H1 (cell line): Measurements from ENCODE around the gene C5. TPM values are rescaled to one million over a fixed set of nuclear protein-coding genes. Genes with fewer than 3 reads are reported as not detected.

ENCODE experiments used
- CTCF ChIA-PET: fragments of 300-600 bp; sonication (Branson Sonifier 250); formaldehyde crosslinking; loops from one replicate; lab custom pipeline; 2021; ENCODE audit not compliant: partially characterized antibody; lab: Charles Lee
- POLR2A ChIA-PET: fragments of 300-600 bp; sonication (Branson Sonifier 250); formaldehyde crosslinking; loops from one replicate; lab custom pipeline; 2021; ENCODE audit warnings: inconsistent platforms; ENCODE audit not compliant: partially characterized antibody; lab: Charles Lee
- DNase-seq, 2 experiments: peaks; one replicate each; pipeline versions ENCODE4 v3.0.0 to v3.0.0-alpha.2; 2010 to 2022; ENCODE audit warnings: low spot score in 2 of 2, low read depth in 1 of 2, mixed read lengths in 1 of 2
- FAIRE-seq: peaks from 2 replicates; lab custom pipeline; 2011; peaks lifted over from hg19 to GRCh38; lab: Jason Lieb, UNC
- H2AFZ ChIP-seq: 2 replicates; pipeline ENCODE4 v1.8.1; 2012; ENCODE audit warnings: low read length, inconsistent platforms
- H2AK5ac ChIP-seq: 2 replicates; pipeline ENCODE4 v1.6.1; 2013; ENCODE audit warnings: low read depth, low read length
- H2BK120ac ChIP-seq: replicated peaks from 2 replicates; pipeline ENCODE3; 2013; ENCODE audit warnings: low read depth, low read length, inconsistent platforms
- H2BK12ac ChIP-seq: 2 replicates; pipeline ENCODE4 v1.6.1; 2013; ENCODE audit warnings: low read depth, low read length
- H2BK15ac ChIP-seq: 2 replicates; pipeline ENCODE4 v1.6.1; 2013; ENCODE audit warnings: low read length
- H2BK20ac ChIP-seq: 2 replicates; pipeline ENCODE4 v1.6.1; 2013; ENCODE audit warnings: low read length
- H2BK5ac ChIP-seq: 2 replicates; pipeline ENCODE4 v1.6.1; 2013; ENCODE audit warnings: low read depth, low read length
- H3K14ac ChIP-seq: 2 replicates; pipeline ENCODE4 v1.6.1; 2013; ENCODE audit warnings: inconsistent platforms; ENCODE audit not compliant: insufficient read length
- H3K18ac ChIP-seq: 2 replicates; pipeline ENCODE4 v1.6.1; 2013; ENCODE audit warnings: low read length; ENCODE audit errors: extremely low read depth
- H3K23ac ChIP-seq: 2 replicates; pipeline ENCODE4 v1.6.1; 2013; ENCODE audit warnings: inconsistent platforms; ENCODE audit not compliant: insufficient read length
- H3K23me2 ChIP-seq: 2 replicates; pipeline ENCODE4 v1.6.1; 2013; ENCODE audit warnings: low read depth, low read length
- H3K27ac ChIP-seq: 2 replicates; pipeline ENCODE4 v1.6.1; 2011; ENCODE audit warnings: low read depth, low read length, inconsistent platforms
- H3K27me3 ChIP-seq, 4 experiments: replicated peaks in 1 of 4; 1 replicate in 1 of 4; 2 replicates in 3 of 4; pipeline versions ENCODE4 v1.6.1 to v1.8.1; 2011 to 2013; ENCODE audit warnings: low read length in 3 of 4, mild to moderate bottlenecking in 3 of 4, inconsistent platforms in 2 of 4, mixed read lengths in 2 of 4, moderate library complexity in 1 of 4; ENCODE audit not compliant: control insufficient read depth in 3 of 4, insufficient read depth in 3 of 4; ENCODE audit errors: extremely low read depth in 1 of 4
- H3K36me3 ChIP-seq, 4 experiments: 2 replicates each; pipeline versions ENCODE4 v1.6.1 to v1.8.1; 2011 to 2013; ENCODE audit warnings: mild to moderate bottlenecking in 4 of 4, low read length in 3 of 4, moderate library complexity in 2 of 4, control low read depth in 1 of 4, inconsistent platforms in 1 of 4; ENCODE audit not compliant: insufficient read depth in 4 of 4, control insufficient read depth in 2 of 4
- H3K4ac ChIP-seq: replicated peaks from 2 replicates; pipeline ENCODE3; 2013; ENCODE audit warnings: low read length, low read depth, mixed read lengths, inconsistent platforms; ENCODE audit not compliant: insufficient read length
- H3K4me1 ChIP-seq, 4 experiments: replicated peaks in 1 of 4; 1 replicate in 1 of 4; 2 replicates in 3 of 4; pipeline versions ENCODE4 v1.6.1 to v1.8.1; 2011 to 2013; ENCODE audit warnings: low read length in 3 of 4, inconsistent platforms in 2 of 4, mixed read lengths in 1 of 4; ENCODE audit not compliant: insufficient read depth in 4 of 4, control insufficient read depth in 3 of 4
- H3K4me2 ChIP-seq, 2 experiments: 2 replicates each; pipeline versions ENCODE4 v1.6.1 to v1.8.1; 2011 to 2013; ENCODE audit warnings: low read depth in 2 of 2, low read length in 2 of 2, control low read depth in 1 of 2, inconsistent platforms in 1 of 2, mild to moderate bottlenecking in 1 of 2; ENCODE audit not compliant: insufficient read depth in 1 of 2
- H3K4me3 ChIP-seq, 4 experiments: fragments of 200-600, 300-600 bp in 1 of 4; sonication (generic), shearing (Covaris generic), sonication (Bioruptor Twin) in 1 of 4; 2 replicates each; pipeline versions ENCODE4 v1.5.1 to v1.8.1; 2011 to 2016; ENCODE audit warnings: low read length in 4 of 4, low read depth in 3 of 4, control low read depth in 2 of 4, inconsistent platforms in 2 of 4, mild to moderate bottlenecking in 2 of 4, mixed read lengths in 1 of 4, moderate library complexity in 1 of 4; ENCODE audit not compliant: insufficient read depth in 2 of 4; ENCODE audit errors: extremely low read depth in 1 of 4
- H3K56ac ChIP-seq: replicated peaks from 2 replicates; pipeline ENCODE3; 2013; ENCODE audit warnings: low read depth, mild to moderate bottlenecking, mixed read lengths, low read length, inconsistent platforms; ENCODE audit not compliant: insufficient read length
- H3K79me1 ChIP-seq: 2 replicates; pipeline ENCODE4 v1.6.1; 2013; ENCODE audit warnings: low read depth, low read length, control low read depth
- H3K79me2 ChIP-seq, 2 experiments: 2 replicates each; pipeline versions ENCODE4 v1.6.1 to v1.8.1; 2012 to 2013; ENCODE audit warnings: low read length in 2 of 2, mild to moderate bottlenecking in 2 of 2, inconsistent platforms in 1 of 2; ENCODE audit not compliant: insufficient read depth in 2 of 2, control insufficient read depth in 1 of 2
- H3K9ac ChIP-seq, 4 experiments: replicated peaks in 1 of 4; 1 replicate in 1 of 4; 2 replicates in 3 of 4; pipeline versions ENCODE4 v1.6.1 to v1.8.1; 2011 to 2013; ENCODE audit warnings: low read depth in 3 of 4, low read length in 3 of 4, control low read depth in 2 of 4, mild to moderate bottlenecking in 2 of 4, moderate library complexity in 2 of 4, inconsistent platforms in 1 of 4; ENCODE audit errors: extremely low read depth in 1 of 4
- H3K9me3 ChIP-seq, 2 experiments: 2 replicates each; pipeline versions ENCODE4 v1.6.1 to v1.8.1; 2012 to 2013; ENCODE audit warnings: mild to moderate bottlenecking in 2 of 2, moderate library complexity in 2 of 2, control low read depth in 1 of 2, inconsistent platforms in 1 of 2, low read depth in 1 of 2, low read length in 1 of 2, mixed read lengths in 1 of 2; ENCODE audit not compliant: insufficient read depth in 2 of 2
- H4K20me1 ChIP-seq, 2 experiments: replicated peaks in 1 of 2; 2 replicates each; pipeline versions ENCODE3 to v1.8.1; 2011 to 2013; ENCODE audit warnings: inconsistent platforms in 2 of 2, low read length in 2 of 2, mild to moderate bottlenecking in 1 of 2; ENCODE audit not compliant: insufficient read depth in 2 of 2, control insufficient read depth in 1 of 2
- H4K5ac ChIP-seq: 2 replicates; pipeline ENCODE4 v1.6.1; 2013; ENCODE audit warnings: low read length, low read depth, mixed read lengths, inconsistent platforms; ENCODE audit not compliant: insufficient read length
- H4K8ac ChIP-seq: 2 replicates; pipeline ENCODE4 v1.8.0; 2013; ENCODE audit warnings: mild to moderate bottlenecking, moderate library complexity, low read length, inconsistent platforms; ENCODE audit not compliant: insufficient read depth; ENCODE audit errors: extremely low read depth
- H4K91ac ChIP-seq: replicated peaks from 2 replicates; pipeline ENCODE3; 2013; ENCODE audit warnings: low read length, mixed read lengths, inconsistent platforms; ENCODE audit not compliant: insufficient read length
- CTBP2 ChIP-seq: IDR thresholded peaks from 2 replicates; pipeline ENCODE4 v1.7.0; 2011; ENCODE audit warnings: borderline replicate concordance, mild to moderate bottlenecking, moderate library complexity, mixed read lengths, low read length; ENCODE audit not compliant: insufficient read depth, insufficient read length
- EP300 ChIP-seq, 2 experiments: IDR thresholded peaks; 1 replicate in 1 of 2; 2 replicates in 1 of 2; pipeline ENCODE4 v1.6.1; 2011 to 2012; ENCODE audit warnings: low read depth in 2 of 2, low read length in 2 of 2, mild to moderate bottlenecking in 2 of 2, borderline replicate concordance in 1 of 2, inconsistent platforms in 1 of 2, moderate library complexity in 1 of 2
- NRF1 ChIP-seq: IDR thresholded peaks from 2 replicates; pipeline ENCODE4 v1.6.1; 2011; ENCODE audit warnings: mild to moderate bottlenecking, low read depth, low read length, improper control_type of control experiment
- polyA plus RNA-seq, 7 experiments: library from polyadenylated mRNA; depleted of rRNA in 3 of 7; stranded (reverse) in 5 of 7; unstranded in 2 of 7; fragments of >200 nt in 5 of 7; fragments of 200-250 nt in 2 of 7; gene quantifications; 1 replicate in 5 of 7; 2 replicates in 1 of 7; 4 replicates in 1 of 7; pipeline versions ENCODE4 v1.2.1 to v1.2.3, GENCODE V29; 2011 to 2013; ENCODE audit warnings: missing spikeins in 2 of 7, mixed read lengths in 2 of 7
- total RNA-seq: library from RNA; stranded (reverse); fragmentation: NEBNext Ultra II Directional; extraction: Animal tissue kit (Norgen Biotek cat#: 25700); gene quantifications from 2 replicates; pipeline ENCODE4 v1.2.1, GENCODE V29; 2021

Gene C5
- total and polyA plus RNA-seq, 2 of the 8 experiments (the other 6 are each of a cell fraction or from before 2014, with no cell fraction given), result 0.24 to 0.35 TPM

DNA sequence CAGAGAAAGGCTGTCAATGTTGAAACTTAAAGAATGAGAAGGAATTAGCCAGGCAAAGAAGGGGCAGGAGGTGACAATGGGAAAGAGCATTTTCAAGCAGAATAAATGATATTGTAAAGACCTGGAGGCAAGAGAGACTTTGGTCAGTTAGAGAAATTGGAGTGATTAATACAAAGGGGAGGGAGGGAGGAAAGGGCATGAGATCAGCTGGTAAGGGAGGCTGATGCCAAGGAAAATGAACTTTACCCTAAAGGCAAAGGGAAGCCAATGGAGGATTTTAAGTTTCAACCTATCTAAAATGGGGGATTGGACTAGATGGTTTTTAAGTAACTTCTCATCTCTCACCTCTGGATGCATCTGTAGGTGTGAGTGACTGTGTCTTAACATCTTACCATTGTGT is 23.3 kb downstream of the C5 start:
- no peak overlapping the region for H3K4ac ChIP-seq
- no peaks in the 10 kb centered on the region for H3K9me3 ChIP-seq
- FAIRE-seq (no peak), DNase-seq (no peak)
- no peak overlapping the region for H2BK20ac ChIP-seq
- no peak overlapping the region for H3K56ac ChIP-seq
- H3K4me2 ChIP-seq, result no peak overlapping the region
- H2BK12ac ChIP-seq, result no peak overlapping the region
- H3K14ac ChIP-seq, result no peak overlapping the region
- no peak overlapping the region for H3K18ac ChIP-seq
- no peaks in the 10 kb centered on the region; the same call in 1 of the 2 replicates for H3K23me2 ChIP-seq
- no peaks in the 10 kb centered on the region for H3K36me3 ChIP-seq
- H4K5ac ChIP-seq, result no peak overlapping the region
- no peaks in the 10 kb centered on the region for H3K27me3 ChIP-seq
- no peak overlapping the region for H2BK15ac ChIP-seq
- H3K23ac ChIP-seq, result no peak overlapping the region
- POLR2A ChIA-PET, result interaction anchor here (0.5 kb wide), 1 partner anchor 65 kb away, joined by 4 read pairs; no protein-coding TSS in a partner anchor
- no peaks in the 10 kb centered on the region for H3K79me2 ChIP-seq
- H4K91ac ChIP-seq, result no peak overlapping the region
- no peak overlapping the region for H2BK120ac ChIP-seq
- H3K4me3 ChIP-seq, result no peak overlapping the region
- no peak overlapping the region for H2AK5ac ChIP-seq
- no peak overlapping the region for H4K8ac ChIP-seq
- no peaks in the 10 kb centered on the region for H3K4me1 ChIP-seq
- H3K79me1 ChIP-seq, result no peaks in the 10 kb centered on the region
- CTCF ChIA-PET, result no interaction called here
- no peak overlapping the region for H3K9ac ChIP-seq
- H3K27ac ChIP-seq, result no peak overlapping the region
- no peak overlapping the region for H2AFZ ChIP-seq
- no peaks in the 10 kb centered on the region for H4K20me1 ChIP-seq
- H2BK5ac ChIP-seq, result no peak overlapping the region
- TF ChIP-seq CTBP2 (no peak), NRF1 (no peak), EP300 (IDR thresholded peaks at IDR 0.05; ENCODE audit: borderline replicate concordance in 1 of 2, low read depth in 2 of 2, low read length in 2 of 2) (no peak)
